ENCODE data around the gene DGCR2. TPM values are rescaled to one million over a fixed set of nuclear protein-coding genes. Genes with fewer than 3 reads are reported as not detected.

DGCR2 gene
- total RNA-seq, 4 donors from 2014 or later, result 42.5 to 75.2 (median 50.8) TPM

- Histone ChIP-seq H3K4me3 (no peak overlapping the region), H3K27ac (no peak overlapping the region), H3K9me3 (no peaks in the 10 kb centered on the region), H3K36me3 (peaks cover 0 to 8% (median 0%) of the 10 kb centered on the region in 3 donors), H3K4me1 (peaks cover 20 to 83% (median 44%) of the 10 kb centered on the region in 3 donors), H3K27me3 (no peaks in the 10 kb centered on the region)
- WGBS, 2 donors, result 44 to 58% methylated on average over 2 of the region's 3 CpGs
- intact Hi-C loops (cut with DNase I), result no loop called here
- DNase-seq, result no peak
- TF ChIP-seq POLR2A (IDR thresholded peaks at IDR 0.05) (no peak), CTCF (IDR thresholded peaks at IDR 0.05) (no peak)
Observed at GRCh38 chr22:19106886-19107729, 15.1 kb downstream of the DGCR2 start.

DNA sequence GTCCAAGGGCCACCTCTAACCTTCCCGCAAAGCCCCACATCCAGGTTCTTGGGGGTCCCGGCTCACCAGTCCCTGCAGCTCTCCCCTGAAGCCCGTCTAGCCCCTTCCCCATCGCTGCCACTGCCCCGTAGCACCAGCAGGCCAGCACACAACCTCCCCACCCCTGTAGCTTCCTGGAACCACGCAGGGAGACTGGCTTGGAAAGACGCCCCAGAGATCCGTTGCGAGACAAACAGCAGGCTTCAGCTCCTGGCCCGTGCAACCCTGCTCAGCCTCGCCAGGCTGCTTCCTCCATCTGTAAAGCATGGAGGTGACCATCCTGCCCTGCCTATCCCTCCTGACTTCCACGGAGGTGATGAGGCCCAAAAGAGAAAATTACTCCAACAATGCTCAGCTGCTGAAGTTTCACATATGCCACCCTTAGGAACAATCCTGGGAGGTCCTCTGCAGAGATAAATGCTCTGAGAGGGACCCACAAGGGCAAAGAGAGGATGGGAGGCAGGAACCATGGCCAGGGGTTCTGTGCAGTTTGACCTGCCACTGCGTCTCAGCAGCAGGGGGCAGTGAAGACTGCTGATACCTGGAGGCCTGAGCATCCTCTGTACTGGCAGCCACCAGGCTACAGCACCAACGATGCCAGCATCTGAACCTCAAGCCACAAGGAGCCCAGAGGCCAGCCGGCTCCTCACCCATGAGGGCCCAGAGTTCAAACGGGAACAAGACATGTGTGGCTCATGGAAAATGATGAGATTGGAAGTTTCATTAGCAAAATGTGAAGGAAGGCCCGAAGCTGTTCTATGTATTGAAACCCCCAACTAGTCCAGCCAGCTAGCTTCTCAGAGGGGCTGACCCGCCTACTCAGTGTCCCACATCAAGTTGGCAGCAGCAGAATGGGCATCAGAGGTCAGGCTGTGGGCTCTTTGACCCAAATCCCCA lies 16.1 kb downstream of the DGCR2 start:
- no peak overlapping the region for H3K4me3 ChIP-seq
- intact Hi-C loops (cut with DNase I), result no loop called here
- peaks cover 20 to 76% (median 44%) of the 10 kb centered on the region in 3 donors for H3K4me1 ChIP-seq
- 55 to 67% methylated on average over 14 of the region's 18 CpGs for WGBS, 2 donors
- H3K9me3 ChIP-seq, result no peaks in the 10 kb centered on the region
- H3K27ac ChIP-seq, result peak overlapping the region in 3 of 4 donors; percentile 17 to 29 (median 26)
- DNase-seq, result no peak
- H3K27me3 ChIP-seq, result no peaks in the 10 kb centered on the region
- peaks cover 0 to 8% (median 0%) of the 10 kb centered on the region in 3 donors for H3K36me3 ChIP-seq
- TF ChIP-seq CTCF (IDR thresholded peaks at IDR 0.05) (peak in 2 of 6 experiments; percentile 20 to 24), POLR2A (IDR thresholded peaks at IDR 0.05) (no peak)

GRCh38 chr22:19105456-19105855 lies 16.8 kb downstream of the DGCR2 start:
- DNase-seq, result no peak
- TF ChIP-seq CTCF (IDR thresholded peaks at IDR 0.05) (no peak), POLR2A (IDR thresholded peaks at IDR 0.05) (no peak)
- 90 to 94% methylated on average over 5 to 8 of the region's 8 CpGs for WGBS, 2 donors
- Histone ChIP-seq H3K4me3 (no peak overlapping the region), H3K27ac (peak overlapping the region in 3 of 4 donors; percentile 17 to 29 (median 26)), H3K4me1 (peaks cover 15 to 69% (median 44%) of the 10 kb centered on the region in 3 donors), H3K27me3 (no peaks in the 10 kb centered on the region), H3K9me3 (no peaks in the 10 kb centered on the region), H3K36me3 (peaks cover 0 to 8% (median 0%) of the 10 kb centered on the region in 3 donors)
- intact Hi-C loops (cut with DNase I), result no loop called here

DNA sequence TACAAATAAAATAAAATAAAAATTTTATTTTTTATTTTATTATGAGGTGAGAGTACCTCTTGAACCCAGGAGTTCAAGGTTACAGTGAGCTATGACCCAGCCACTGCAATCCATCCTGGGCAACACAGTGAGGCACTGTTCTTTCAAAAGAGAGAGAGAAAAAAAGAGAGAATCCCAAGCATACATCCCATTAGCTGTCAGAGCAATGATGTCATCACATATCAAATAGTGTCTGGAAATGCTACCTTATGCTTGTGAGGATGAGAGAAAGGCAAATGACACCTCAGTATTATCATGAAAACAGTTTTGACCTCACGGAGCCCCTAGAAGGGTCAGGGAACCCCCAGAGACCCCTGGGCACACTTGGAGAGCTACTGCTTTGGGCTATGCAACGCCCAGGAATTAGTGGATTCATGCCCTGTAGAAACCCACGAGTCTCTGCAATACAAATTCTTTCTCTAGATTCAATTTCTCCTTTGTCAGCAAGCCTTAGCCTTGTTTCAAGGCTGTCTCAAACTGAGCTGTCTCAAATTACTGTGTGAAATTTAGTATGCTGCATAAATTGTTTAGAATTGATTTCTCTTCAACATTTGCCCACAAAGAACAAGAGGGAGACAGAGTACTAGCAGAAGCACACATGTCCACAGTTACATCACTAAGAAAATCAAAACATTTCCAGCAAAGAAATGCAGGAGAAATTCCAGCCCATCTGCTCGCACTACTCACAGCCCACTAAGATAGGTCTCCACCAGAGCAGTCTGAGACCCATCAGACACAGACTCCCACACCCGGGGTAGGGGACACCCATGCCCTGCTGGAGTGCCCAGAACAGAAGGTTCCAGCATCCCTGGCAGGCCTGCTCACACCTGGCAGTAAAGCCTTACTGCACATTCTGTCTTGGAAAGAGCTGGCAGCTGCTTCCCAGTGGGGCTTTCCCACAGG lies 18.1 kb downstream of the DGCR2 start:
- H3K9me3 ChIP-seq, result no peaks in the 10 kb centered on the region
- peak overlapping the region in 3 of 4 donors; percentile 25 to 54 (median 34) for H3K27ac ChIP-seq
- H3K27me3 ChIP-seq, result no peaks in the 10 kb centered on the region
- no peak for DNase-seq
- peaks cover 0 to 8% (median 0%) of the 10 kb centered on the region in 3 donors for H3K36me3 ChIP-seq
- peaks cover 7 to 66% (median 39%) of the 10 kb centered on the region in 3 donors for H3K4me1 ChIP-seq
- no peak overlapping the region for H3K4me3 ChIP-seq
- intact Hi-C loops (cut with DNase I), result no loop called here
- 54 to 63% methylated on average over 2 to 5 of the region's 5 CpGs for WGBS, 2 donors
- TF ChIP-seq POLR2A (IDR thresholded peaks at IDR 0.05) (no peak), CTCF (IDR thresholded peaks at IDR 0.05) (no peak)

Measured in esophagus squamous epithelium (tissue), 5 donors.